Middle frontal gyrus (tissue), 1 donor: ENCODE data around the gene LETM1.

Experiments used
- DNase-seq: peaks from one replicate; pipeline ENCODE4 v3.0.0-alpha.2; 2015; ENCODE audit warnings: low spot score; ENCODE audit errors: extremely low spot score

Gene LETM1

DNA sequence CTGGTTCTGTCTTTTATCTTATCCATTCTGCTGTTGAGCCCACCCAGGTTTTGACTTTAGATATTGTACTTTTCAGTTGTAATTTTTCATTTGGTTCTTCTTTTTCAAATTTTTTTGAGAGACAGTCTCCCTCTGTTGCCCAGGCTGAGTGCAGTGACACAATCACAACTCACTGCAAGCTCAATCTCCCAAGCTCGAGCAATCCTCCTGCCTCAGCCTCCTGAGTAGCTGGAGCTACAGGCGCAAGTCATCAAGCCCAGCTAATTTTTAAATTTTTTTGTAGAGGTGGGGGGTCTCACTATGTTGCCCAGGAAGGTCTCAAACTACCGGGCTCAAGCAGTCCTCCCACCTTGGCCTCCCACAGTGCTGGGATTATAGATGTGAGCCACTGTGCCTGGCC is 25.7 kb downstream of the LETM1 start:
- DNase-seq = no peak

DNA sequence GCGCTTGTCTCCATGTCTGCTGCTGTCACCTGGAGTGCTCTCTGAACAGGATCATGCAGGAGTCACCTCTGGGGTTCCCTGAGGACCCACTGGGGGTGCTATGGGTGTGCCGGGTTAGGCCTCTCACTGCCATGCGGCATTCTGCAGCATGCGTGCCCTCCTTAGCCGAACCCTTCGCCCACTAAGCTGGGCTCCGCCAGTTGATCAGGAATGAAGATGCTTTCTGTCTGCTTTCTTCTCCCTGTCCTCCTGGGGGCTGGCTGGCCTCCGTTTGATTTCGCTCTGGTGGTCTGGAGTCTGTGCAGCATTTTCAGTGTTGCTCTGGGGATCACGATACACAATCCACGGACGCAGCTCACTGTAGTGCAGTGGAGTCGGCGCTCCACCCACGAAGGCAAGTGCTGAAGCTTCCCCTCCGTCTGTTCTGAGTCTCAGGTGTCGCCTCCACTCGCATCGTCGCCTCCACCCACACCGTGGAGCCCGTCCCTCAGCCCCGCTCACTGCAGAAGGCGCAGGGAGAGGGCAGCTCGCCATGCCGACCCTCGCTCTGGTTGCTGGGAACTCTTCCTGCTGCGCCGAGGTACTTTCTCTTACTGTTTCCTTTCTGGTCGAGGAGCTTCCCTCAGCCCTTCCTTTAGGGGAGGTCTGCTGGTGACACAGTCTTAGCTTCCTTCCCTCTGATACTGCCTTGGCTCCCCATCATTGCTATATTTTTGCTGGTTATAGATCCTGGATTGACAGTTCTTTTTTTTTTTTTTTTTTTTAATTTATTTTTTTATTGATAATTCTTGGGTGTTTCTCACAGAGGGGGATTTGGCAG is 29.2 kb downstream of the LETM1 start:
- DNase-seq = no peak

DNA sequence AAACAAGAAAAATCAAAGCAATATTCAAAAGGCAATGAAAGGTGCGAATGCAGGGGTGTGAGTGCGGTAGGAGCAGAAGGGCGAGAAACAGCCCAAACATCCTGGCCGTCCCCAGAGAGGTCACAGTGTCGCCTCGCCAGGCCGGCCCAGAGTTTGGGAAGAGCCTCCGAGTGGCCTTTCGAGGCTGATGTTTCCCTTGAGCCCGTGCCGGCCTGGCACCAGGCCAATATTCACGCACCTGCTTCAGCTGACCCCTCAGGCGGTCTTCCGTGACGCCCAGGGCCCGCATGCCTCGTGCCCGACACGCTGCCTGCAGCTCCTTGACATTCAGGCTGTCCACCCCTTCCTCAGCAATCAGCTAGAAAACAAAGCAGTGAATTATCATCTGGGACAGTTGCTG is 30.6 kb downstream of the LETM1 start:
- no peak for DNase-seq

DNA sequence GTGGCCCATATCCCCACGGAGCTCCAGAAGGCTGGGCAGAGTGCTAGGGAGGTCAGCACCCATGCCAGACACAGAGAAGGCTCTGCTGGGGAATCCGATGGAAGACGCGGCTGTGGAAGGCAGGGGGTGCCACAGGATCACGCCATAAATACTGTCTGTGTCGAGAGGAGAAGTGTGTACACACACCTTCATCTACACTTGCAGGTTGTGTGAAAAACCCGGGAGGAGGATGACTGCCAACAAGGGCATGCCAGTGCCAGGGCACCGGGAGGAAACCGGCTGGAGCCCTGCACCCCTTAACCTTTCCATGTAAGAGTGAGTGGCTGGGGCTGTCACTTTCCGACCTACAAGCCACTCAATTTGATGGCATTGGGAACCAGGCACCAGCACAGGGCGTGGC is 31.2 kb downstream of the LETM1 start:
- no peak for DNase-seq

DNA sequence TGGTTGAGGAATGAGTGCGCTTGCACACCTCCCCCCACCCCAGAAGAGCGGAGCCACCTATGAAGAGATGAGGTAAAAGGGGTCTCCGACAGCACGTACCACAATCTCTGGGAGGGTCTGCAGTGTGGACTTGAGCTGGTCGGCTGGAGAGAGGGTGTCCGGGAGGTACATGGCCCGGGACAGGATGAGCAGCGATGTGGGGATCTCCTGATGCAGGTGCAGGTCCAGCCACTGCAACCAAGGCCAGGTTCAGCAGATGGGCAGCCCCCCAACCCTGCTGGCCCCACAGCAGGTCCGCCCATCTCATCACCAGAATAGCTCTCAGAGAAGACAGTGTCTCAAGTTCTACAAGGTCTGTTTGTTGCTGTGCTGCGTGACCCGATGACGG is 32.4 kb downstream of the LETM1 start:
- DNase-seq = no peak

- no peak for DNase-seq
Measured at GRCh38 chr4:1822568-1823544, 33.1 kb downstream of the LETM1 start.

- DNase-seq = no peak
Measured at GRCh38 chr4:1821679-1822567, 34.0 kb downstream of the LETM1 start.

GRCh38 chr4:1819816-1820215 is 36.1 kb downstream of the LETM1 start:
- no peak for DNase-seq

DNA sequence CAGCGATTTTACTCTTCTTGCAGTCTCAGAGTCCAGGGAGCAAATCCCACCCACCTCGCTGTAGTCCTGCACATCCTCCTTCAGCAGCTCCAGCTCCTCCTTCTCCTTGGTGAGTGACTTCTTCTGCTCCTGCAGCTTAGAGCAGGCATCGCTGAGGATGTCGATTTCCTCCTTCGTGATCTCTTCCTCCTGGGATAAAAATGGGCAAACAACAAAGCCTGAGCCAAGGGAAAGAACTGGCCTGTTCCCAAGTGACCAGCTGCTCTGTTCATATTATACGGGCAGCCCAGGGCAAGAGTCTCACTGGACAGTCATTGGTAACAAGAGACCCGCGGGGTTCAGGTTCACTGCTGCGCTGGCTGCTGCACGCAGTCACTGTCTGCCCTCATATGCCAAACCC is 36.7 kb downstream of the LETM1 start:
- DNase-seq = no peak

DNA sequence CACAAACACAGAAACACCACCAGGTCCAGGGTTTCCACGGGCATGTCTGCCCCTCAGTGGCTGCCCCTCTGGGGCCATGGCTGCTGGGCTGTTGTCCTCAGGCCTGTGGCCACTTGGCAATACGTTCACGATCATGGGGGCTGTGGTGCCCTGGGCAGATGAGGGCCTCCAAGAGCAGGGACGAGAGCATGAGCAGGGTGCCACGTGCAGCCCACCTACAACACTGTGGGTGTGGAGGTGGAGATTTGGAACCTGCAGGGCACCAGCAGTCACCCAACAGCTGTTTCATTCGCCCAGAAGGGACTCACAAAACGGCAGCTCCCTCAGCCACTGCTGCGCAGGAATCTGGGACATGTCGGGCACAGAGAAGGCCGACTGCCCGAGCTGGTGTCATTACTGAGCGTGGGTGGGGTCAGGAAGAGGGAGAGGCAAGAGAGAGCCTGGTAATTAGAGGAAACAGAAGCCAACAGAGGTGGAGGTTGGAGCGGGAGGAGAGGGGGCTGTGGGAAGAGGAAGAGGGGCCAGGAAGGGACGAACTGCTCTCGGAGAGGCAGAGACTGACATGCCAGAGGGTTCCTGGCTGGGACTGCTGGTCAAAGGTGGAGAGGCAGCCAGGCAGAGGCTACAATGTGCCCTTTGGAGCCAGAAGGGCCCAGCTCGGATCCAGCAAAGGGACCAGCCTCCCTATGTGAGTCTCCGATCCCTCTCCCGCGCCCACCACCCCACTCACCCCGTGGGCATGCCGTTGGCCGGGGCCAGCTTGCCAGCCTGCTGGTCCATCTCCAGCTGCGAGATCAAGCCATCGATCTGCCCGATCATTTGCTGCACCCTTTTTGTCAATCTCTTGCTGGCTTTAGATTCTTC is 39.7 kb downstream of the LETM1 start:
- DNase-seq = no peak

DNA sequence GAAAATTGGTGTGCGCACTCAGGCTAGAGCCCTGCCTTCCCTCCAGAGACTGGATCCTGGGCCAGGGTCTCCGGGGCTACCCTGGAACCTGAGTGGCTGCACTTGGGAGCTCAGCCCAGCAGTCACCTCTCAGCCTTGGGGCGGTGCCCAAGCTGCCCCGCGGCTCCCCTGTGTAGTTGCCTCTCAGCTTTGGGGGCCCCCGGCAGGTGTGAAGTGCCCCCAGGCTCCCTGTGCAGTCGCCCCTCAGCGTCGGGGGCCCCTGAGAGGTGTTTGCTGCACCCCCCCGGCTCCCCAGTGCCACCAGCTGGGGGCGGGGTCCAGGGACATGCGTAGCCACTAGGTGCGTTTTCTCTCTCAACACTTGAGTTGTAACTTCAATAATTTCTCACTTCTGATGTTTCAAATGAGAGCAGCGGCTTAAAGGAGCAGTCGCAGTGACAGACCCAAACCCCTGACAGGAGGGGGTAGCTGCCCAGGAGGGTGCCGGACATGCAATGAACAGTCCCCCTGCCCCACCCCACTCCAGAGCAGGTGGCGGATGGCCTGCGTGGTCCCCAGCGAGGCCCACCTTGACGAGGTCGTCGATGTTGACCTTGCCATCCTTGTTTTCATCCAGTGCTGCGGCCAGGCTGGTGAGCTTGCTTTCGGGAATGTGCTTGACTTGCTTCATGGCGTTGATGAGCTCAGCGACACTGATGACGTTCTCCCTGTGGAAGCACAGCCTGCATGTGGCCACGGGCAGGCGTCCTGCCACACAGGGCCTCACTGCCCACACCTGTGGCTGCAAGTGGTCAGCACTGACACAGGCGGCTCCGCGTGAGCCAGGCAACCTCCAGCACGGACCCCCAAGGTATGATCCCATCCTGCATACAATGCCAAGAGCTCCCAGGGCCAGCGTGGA is 40.6 kb downstream of the LETM1 start:
- DNase-seq = no peak

GRCh38 chr4:1814453-1814852 is 41.5 kb downstream of the LETM1 start:
- DNase-seq = no peak

DNA sequence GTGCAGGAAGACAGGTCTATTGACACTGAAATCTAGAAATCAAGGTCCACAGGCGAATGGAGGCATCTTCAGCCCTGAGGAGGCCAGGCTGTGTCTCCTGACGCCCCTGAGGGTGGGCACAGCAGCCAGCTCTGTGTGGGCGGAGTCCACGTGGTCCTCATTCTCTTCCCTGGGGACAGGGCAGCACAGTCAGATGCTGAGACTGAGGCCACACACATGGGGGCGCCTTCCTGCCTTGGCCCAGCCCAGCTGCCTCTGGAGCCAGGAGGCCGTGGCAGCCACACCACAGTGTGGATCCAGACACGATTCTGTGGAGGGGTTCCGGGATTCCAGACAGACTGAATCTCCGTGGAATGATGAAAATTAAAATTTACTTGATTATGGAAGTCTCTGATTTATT is 42.0 kb downstream of the LETM1 start:
- DNase-seq = no peak

DNA sequence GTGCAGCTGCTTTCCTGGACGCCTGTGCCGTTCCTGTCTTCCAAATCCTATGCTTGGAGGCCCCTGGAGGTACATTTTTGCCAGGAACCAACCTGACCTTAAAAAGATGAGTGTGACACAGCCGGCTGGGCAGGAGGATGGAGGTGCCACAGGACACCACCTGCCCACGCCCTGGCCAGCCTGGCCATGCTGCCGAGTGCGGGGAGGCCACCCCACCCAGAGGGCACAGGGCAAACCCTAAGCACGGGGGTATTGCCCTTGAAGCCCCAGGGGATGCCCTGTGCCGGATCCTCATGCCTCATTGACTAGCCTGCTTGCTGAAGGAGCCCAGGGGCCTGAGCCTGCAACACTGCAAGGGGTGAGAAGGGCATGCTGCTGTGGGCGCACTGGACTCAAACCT is 42.7 kb downstream of the LETM1 start:
- no peak for DNase-seq

- no peak for DNase-seq
Measured at GRCh38 chr4:1812720-1813119, 43.2 kb downstream of the LETM1 start.

GRCh38 chr4:1810765-1811164 is 45.2 kb downstream of the LETM1 start:
- no peak for DNase-seq

- DNase-seq = peak; percentile 21
Measured at GRCh38 chr4:1809754-1810502, 46.0 kb downstream of the LETM1 start.

GRCh38 chr4:1808851-1809753 is 46.9 kb downstream of the LETM1 start:
- DNase-seq = no peak
